Panc1 (cell line): ENCODE data around the gene SULT1C2. TPM values are rescaled to one million over a fixed set of nuclear protein-coding genes. Genes with fewer than 3 reads are reported as not detected.

Experiments used
- ATAC-seq: fragments of 200-7000 bp; cut with Tn5 transposase; 2 replicates; pipeline ENCODE4 v1.9.1; 2020; ENCODE audit warnings: mild to moderate bottlenecking, moderate library complexity
- BruUV-seq: library from RNA; stranded (reverse); fragments of 400-500 nt; replicated peaks from 2 replicates; lab custom pipeline; 2021; lab: Mats Ljungman, UMichigan
- CTCF ChIA-PET: fragments of 300-600 bp; sonication (Branson Sonifier 250); formaldehyde crosslinking; loops from one replicate; lab custom pipeline; 2022; ENCODE audit warnings: antibody characterized with exemption; lab: Charles Lee
- POLR2A ChIA-PET: fragments of 300-600 bp; sonication (Branson Sonifier 250); formaldehyde crosslinking; loops from one replicate; lab custom pipeline; 2022; ENCODE audit warnings: antibody characterized with exemption; lab: Charles Lee
- DNase-seq: peaks from one replicate; pipeline ENCODE4 v3.0.0-alpha.2; 2010; ENCODE audit warnings: low read depth, low spot score
- H3K27ac ChIP-seq: 2 replicates; pipeline ENCODE4 v1.5.1; 2011; ENCODE audit warnings: mild to moderate bottlenecking, low read length, inconsistent platforms
- H3K27me3 ChIP-seq: fragments of 200-500 bp; sonication (Bioruptor generic); 2 replicates; pipeline ENCODE4 v1.6.0; 2014; ENCODE audit warnings: low read length, inconsistent platforms; ENCODE audit not compliant: control insufficient read depth, insufficient read depth
- H3K36me3 ChIP-seq: fragments of 200-500 bp; sonication (Bioruptor generic); 2 replicates; pipeline ENCODE4 v1.5.1; 2014; ENCODE audit warnings: inconsistent platforms, mild to moderate bottlenecking, low read length, moderate library complexity; ENCODE audit not compliant: control insufficient read depth, insufficient read depth
- H3K4me1 ChIP-seq: 2 replicates; pipeline ENCODE4 v1.5.1; 2011; ENCODE audit warnings: inconsistent platforms, mild to moderate bottlenecking, low read length, moderate library complexity; ENCODE audit not compliant: control insufficient read depth, insufficient read depth
- H3K4me3 ChIP-seq, 2 experiments: 2 replicates each; pipeline ENCODE4 v1.5.1; 2011 to 2012; ENCODE audit warnings: low read depth in 2 of 2, low read length in 2 of 2, mild to moderate bottlenecking in 2 of 2, inconsistent platforms in 1 of 2, moderate library complexity in 1 of 2
- H3K9me3 ChIP-seq: fragments of 200-500 bp; sonication (Bioruptor generic); 2 replicates; pipeline ENCODE4 v1.5.1; 2014; ENCODE audit warnings: low read depth, mild to moderate bottlenecking, inconsistent platforms, low read length, moderate library complexity; ENCODE audit not compliant: control insufficient read depth, insufficient read depth
- POLR2AphosphoS5 ChIP-seq: IDR thresholded peaks from 2 replicates; pipeline ENCODE4 v1.6.1; 2012; ENCODE audit warnings: mild to moderate bottlenecking, low read depth, low read length, moderate library complexity
- SIN3A ChIP-seq: IDR thresholded peaks from 2 replicates; pipeline ENCODE4 v1.6.1; 2012; ENCODE audit warnings: low read depth, mild to moderate bottlenecking, low read length, moderate library complexity, borderline replicate concordance; ENCODE audit not compliant: insufficient read depth
- TCF7L2 ChIP-seq: IDR thresholded peaks from 2 replicates; pipeline ENCODE4 v1.6.1; 2011; ENCODE audit warnings: mild to moderate bottlenecking, low read depth, low read length, inconsistent platforms
- in situ Hi-C: cut with HindIII; loops from 2 replicates; pipeline ENCODE4 v1.10.0; 2016; ENCODE audit warnings: low sequenced_read_pairs, low pct_unique_long_range_greater_than_20kb
- intact Hi-C: fragments of 100-400 bp; cut with micrococcal nuclease; formaldehyde crosslinking; loops from one replicate; pipeline ENCODE4 v1.10.0; 2022; ENCODE audit not compliant: unreplicated experiment
- total RNA-seq: library from RNA; stranded (reverse); gene quantifications from one replicate; pipeline ENCODE4 v1.2.1, GENCODE V29; 2021; ENCODE audit not compliant: unreplicated experiment
- TF ChIP-seq, protein P1 (sequence below): fragments of 450-650 bp; IDR thresholded peaks from 2 replicates; pipeline ENCODE4 v1.5.1; 2017; ENCODE audit warnings: mild to moderate bottlenecking
- TF ChIP-seq, protein P2 (sequence below), 2 experiments: IDR thresholded peaks; 2 replicates each; pipeline ENCODE4 v1.6.1; 2011 to 2012; ENCODE audit warnings: low read depth in 2 of 2, control low read depth in 1 of 2, low read length in 1 of 2, mild to moderate bottlenecking in 1 of 2, moderate library complexity in 1 of 2; ENCODE audit not compliant: insufficient read depth in 1 of 2

Gene SULT1C2
- total RNA-seq, 1 experiment from 2014 or later = 0.31 TPM

GRCh38 chr2:108301558-108301957, 12.9 kb downstream of the SULT1C2 start:
- intact Hi-C loops (no loop called here), in situ Hi-C loops (no loop called here)
- ChIA-PET CTCF (no interaction called here), POLR2A (no interaction called here)
- no peak overlapping the region for H3K27ac ChIP-seq
- H3K9me3 ChIP-seq = no peaks in the 10 kb centered on the region
- H3K4me3 ChIP-seq = no peak overlapping the region
- H3K36me3 ChIP-seq = no peaks in the 10 kb centered on the region
- BruUV-seq = no TSS peak
- no peak for DNase-seq
- no peak for ATAC-seq
- H3K27me3 ChIP-seq = no peaks in the 10 kb centered on the region; the same call in 1 of the 2 replicates
- TF ChIP-seq SIN3A = no peak
- TF ChIP-seq, protein P1, sequence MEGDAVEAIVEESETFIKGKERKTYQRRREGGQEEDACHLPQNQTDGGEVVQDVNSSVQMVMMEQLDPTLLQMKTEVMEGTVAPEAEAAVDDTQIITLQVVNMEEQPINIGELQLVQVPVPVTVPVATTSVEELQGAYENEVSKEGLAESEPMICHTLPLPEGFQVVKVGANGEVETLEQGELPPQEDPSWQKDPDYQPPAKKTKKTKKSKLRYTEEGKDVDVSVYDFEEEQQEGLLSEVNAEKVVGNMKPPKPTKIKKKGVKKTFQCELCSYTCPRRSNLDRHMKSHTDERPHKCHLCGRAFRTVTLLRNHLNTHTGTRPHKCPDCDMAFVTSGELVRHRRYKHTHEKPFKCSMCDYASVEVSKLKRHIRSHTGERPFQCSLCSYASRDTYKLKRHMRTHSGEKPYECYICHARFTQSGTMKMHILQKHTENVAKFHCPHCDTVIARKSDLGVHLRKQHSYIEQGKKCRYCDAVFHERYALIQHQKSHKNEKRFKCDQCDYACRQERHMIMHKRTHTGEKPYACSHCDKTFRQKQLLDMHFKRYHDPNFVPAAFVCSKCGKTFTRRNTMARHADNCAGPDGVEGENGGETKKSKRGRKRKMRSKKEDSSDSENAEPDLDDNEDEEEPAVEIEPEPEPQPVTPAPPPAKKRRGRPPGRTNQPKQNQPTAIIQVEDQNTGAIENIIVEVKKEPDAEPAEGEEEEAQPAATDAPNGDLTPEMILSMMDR = no peak
- TF ChIP-seq, protein P2, sequence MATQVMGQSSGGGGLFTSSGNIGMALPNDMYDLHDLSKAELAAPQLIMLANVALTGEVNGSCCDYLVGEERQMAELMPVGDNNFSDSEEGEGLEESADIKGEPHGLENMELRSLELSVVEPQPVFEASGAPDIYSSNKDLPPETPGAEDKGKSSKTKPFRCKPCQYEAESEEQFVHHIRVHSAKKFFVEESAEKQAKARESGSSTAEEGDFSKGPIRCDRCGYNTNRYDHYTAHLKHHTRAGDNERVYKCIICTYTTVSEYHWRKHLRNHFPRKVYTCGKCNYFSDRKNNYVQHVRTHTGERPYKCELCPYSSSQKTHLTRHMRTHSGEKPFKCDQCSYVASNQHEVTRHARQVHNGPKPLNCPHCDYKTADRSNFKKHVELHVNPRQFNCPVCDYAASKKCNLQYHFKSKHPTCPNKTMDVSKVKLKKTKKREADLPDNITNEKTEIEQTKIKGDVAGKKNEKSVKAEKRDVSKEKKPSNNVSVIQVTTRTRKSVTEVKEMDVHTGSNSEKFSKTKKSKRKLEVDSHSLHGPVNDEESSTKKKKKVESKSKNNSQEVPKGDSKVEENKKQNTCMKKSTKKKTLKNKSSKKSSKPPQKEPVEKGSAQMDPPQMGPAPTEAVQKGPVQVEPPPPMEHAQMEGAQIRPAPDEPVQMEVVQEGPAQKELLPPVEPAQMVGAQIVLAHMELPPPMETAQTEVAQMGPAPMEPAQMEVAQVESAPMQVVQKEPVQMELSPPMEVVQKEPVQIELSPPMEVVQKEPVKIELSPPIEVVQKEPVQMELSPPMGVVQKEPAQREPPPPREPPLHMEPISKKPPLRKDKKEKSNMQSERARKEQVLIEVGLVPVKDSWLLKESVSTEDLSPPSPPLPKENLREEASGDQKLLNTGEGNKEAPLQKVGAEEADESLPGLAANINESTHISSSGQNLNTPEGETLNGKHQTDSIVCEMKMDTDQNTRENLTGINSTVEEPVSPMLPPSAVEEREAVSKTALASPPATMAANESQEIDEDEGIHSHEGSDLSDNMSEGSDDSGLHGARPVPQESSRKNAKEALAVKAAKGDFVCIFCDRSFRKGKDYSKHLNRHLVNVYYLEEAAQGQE (IDR thresholded peaks at IDR 0.05; ENCODE audit: insufficient read depth in 1 of 2, low read depth in 2 of 2, low read length in 1 of 2) = no peak
- H3K4me1 ChIP-seq = no peaks in the 10 kb centered on the region

DNA sequence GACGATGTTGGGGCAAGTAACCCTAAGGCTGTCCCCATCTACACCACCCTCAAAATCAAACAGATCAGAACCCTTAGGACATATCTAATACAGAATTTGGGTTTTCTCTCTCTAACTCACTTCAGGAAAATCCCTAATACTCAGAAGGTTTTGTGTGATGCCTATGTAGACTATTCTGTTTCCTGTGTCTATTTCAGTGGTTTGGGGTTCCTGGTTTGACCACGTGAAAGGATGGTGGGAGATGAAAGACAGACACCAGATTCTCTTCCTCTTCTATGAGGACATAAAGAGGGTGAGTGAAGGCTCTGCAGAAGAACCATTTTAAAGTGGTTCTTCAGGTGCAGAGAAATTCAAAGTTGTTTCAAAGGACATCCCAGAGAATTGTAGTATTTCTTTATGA, 16.3 kb downstream of the SULT1C2 start:
- no peak for ATAC-seq
- POLR2A ChIA-PET = no interaction called here
- no TSS peak for BruUV-seq

More for the DNA sequence above, 16.3 kb downstream of the SULT1C2 start:
- Histone ChIP-seq H3K4me3 (no peak overlapping the region), H3K36me3 (no peaks in the 10 kb centered on the region), H3K27me3 (peaks cover 3% of the 10 kb centered on the region), H3K27ac (no peak overlapping the region), H3K9me3 (no peaks in the 10 kb centered on the region), H3K4me1 (no peaks in the 10 kb centered on the region)
- TF ChIP-seq TCF7L2 (no peak), POLR2AphosphoS5 (no peak), SIN3A (no peak)
- TF ChIP-seq, protein P1 = no peak
- TF ChIP-seq, protein P2 (IDR thresholded peaks at IDR 0.05; ENCODE audit: insufficient read depth in 1 of 2, low read depth in 2 of 2, low read length in 1 of 2) = no peak
- intact Hi-C loops (no loop called here), in situ Hi-C loops (no loop called here)
- CTCF ChIA-PET = no interaction called here
- DNase-seq = no peak
